Trophoblast cell (in vitro differentiated cells and primary cell): ENCODE measurements around the gene RANBP10.

Experiments
- DNase-seq, 2 donors: peaks; one replicate each; pipeline ENCODE4 v3.0.0-alpha.2; 2016
- H2AFZ ChIP-seq: 2 replicates; pipeline ENCODE4 v1.6.1; 2013; ENCODE audit warnings: low read length, moderate library complexity, mild to moderate bottlenecking; ENCODE audit not compliant: insufficient read depth, poor library complexity
- H2AK5ac ChIP-seq: 2 replicates; pipeline ENCODE4 v1.6.1; 2013; ENCODE audit warnings: mild to moderate bottlenecking, low read length
- H2BK120ac ChIP-seq: 2 replicates; pipeline ENCODE4 v1.6.1; 2013; ENCODE audit warnings: low read length, mild to moderate bottlenecking, moderate library complexity; ENCODE audit not compliant: insufficient read depth, poor library complexity
- H2BK12ac ChIP-seq: 2 replicates; pipeline ENCODE4 v1.6.1; 2013; ENCODE audit warnings: mild to moderate bottlenecking, low read length, moderate library complexity
- H2BK5ac ChIP-seq: 2 replicates; pipeline ENCODE4 v1.6.1; 2013; ENCODE audit warnings: low read length, low read depth, moderate library complexity, mild to moderate bottlenecking; ENCODE audit not compliant: poor library complexity
- H3K14ac ChIP-seq: 2 replicates; pipeline ENCODE4 v1.6.1; 2013; ENCODE audit warnings: mild to moderate bottlenecking, low read length
- H3K18ac ChIP-seq: 2 replicates; pipeline ENCODE4 v1.6.1; 2013; ENCODE audit warnings: mild to moderate bottlenecking, low read length
- H3K23ac ChIP-seq: 2 replicates; pipeline ENCODE4 v1.6.1; 2013; ENCODE audit warnings: low read length
- H3K27ac ChIP-seq: 2 replicates; pipeline ENCODE4 v1.5.1; 2013; ENCODE audit warnings: low read depth, mild to moderate bottlenecking, inconsistent platforms, low read length, moderate library complexity
- H3K27me3 ChIP-seq: 2 replicates; pipeline ENCODE4 v1.6.1; 2013; ENCODE audit warnings: inconsistent platforms, mild to moderate bottlenecking, low read length, moderate library complexity; ENCODE audit not compliant: insufficient read depth
- H3K36me3 ChIP-seq, 2 experiments: 1 replicate in 1 of 2; 2 replicates in 1 of 2; pipeline ENCODE4 v1.6.1; 2013; ENCODE audit warnings: low read length in 2 of 2, mild to moderate bottlenecking in 2 of 2, moderate library complexity in 1 of 2; ENCODE audit not compliant: insufficient read depth in 2 of 2, control insufficient read depth in 1 of 2
- H3K4ac ChIP-seq: 2 replicates; pipeline ENCODE4 v1.6.1; 2013; ENCODE audit warnings: low read depth, mild to moderate bottlenecking, low read length, moderate library complexity
- H3K4me1 ChIP-seq, 2 experiments: 1 replicate in 1 of 2; 2 replicates in 1 of 2; pipeline ENCODE4 v1.6.1; 2013; ENCODE audit warnings: low read length in 2 of 2, mild to moderate bottlenecking in 2 of 2, moderate library complexity in 1 of 2; ENCODE audit not compliant: insufficient read depth in 2 of 2, control insufficient read depth in 1 of 2
- H3K4me2 ChIP-seq: 2 replicates; pipeline ENCODE4 v1.6.1; 2013; ENCODE audit warnings: inconsistent platforms, mild to moderate bottlenecking, low read length, moderate library complexity
- H3K4me3 ChIP-seq: 2 replicates; pipeline ENCODE4 v1.5.1; 2013; ENCODE audit warnings: mild to moderate bottlenecking, low read depth, low read length, inconsistent platforms
- H3K79me1 ChIP-seq: one replicate; pipeline ENCODE4 v1.6.1; 2013; ENCODE audit warnings: low read length
- H3K79me2 ChIP-seq: 2 replicates; pipeline ENCODE4 v1.6.1; 2013; ENCODE audit warnings: low read length, mild to moderate bottlenecking; ENCODE audit not compliant: control insufficient read depth, insufficient read depth, poor library complexity
- H3K9ac ChIP-seq: 2 replicates; pipeline ENCODE4 v1.6.1; 2013; ENCODE audit warnings: mild to moderate bottlenecking, low read length
- H3K9me3 ChIP-seq: 2 replicates; pipeline ENCODE4 v1.6.1; 2013; ENCODE audit warnings: low read depth, mild to moderate bottlenecking, control low read depth, inconsistent platforms, low read length; ENCODE audit not compliant: insufficient read depth
- H4K12ac ChIP-seq: 2 replicates; pipeline ENCODE4 v1.6.1; 2013; ENCODE audit warnings: low read depth, mild to moderate bottlenecking, low read length, moderate library complexity
- H4K8ac ChIP-seq: 2 replicates; pipeline ENCODE4 v1.6.1; 2013; ENCODE audit warnings: low read depth, mild to moderate bottlenecking, low read length, moderate library complexity
- H4K91ac ChIP-seq: one replicate; pipeline ENCODE4 v1.6.1; 2013; ENCODE audit warnings: low read depth, mild to moderate bottlenecking, low read length, moderate library complexity
- WGBS: extraction: QIAGEN DNeasy Blood & Tissue Kit; methylation state at CpG from one replicate; pipeline ENCODE4 v1.1.7; 2013; ENCODE audit warnings: missing lambda C conversion rate; ENCODE audit not compliant: insufficient read length, insufficient coverage; ENCODE audit errors: extremely low coverage; 5-methylcytosine and 5-hydroxymethylcytosine counted together

The RANBP10 gene

GRCh38 chr16:67847064-67847861 lies 40.9 kb upstream of the RANBP10 start, which contains the start of gene CENPT:
TSS of gene CENPT (minus strand) at chr16:67847693. CDS start at chr16:67833859, 13,834 bp downstream.
- WGBS: no CpG with 5 or more reads among the region's 62 CpGs
- peak; percentile 88 to 90 for DNase-seq
- Histone ChIP-seq H4K91ac (peak within 1 kb of the TSS; percentile 97), H3K18ac (peak within 1 kb of the TSS; percentile 76), H2BK120ac (peak within 1 kb of the TSS; percentile 87), H4K8ac (peak within 1 kb of the TSS; percentile 98), H3K4me3 (peak within 1 kb of the TSS; percentile 95), H3K23ac (no peak within 1 kb of the TSS), H2BK5ac (peak within 1 kb of the TSS; percentile 95), H2BK12ac (no peak within 1 kb of the TSS), H2AFZ (peak within 1 kb of the TSS; percentile 19), H3K79me2 (peaks cover 30% of the 10 kb centered on the region), H3K4me2 (peak within 1 kb of the TSS; percentile 86), H3K9me3 (no peaks in the 10 kb centered on the region), H3K36me3 (peaks cover 9 to 23% of the 10 kb centered on the region in 2 experiments), H3K14ac (peak within 1 kb of the TSS; percentile 71), H3K4ac (peak within 1 kb of the TSS; percentile 93), H2AK5ac (peak within 1 kb of the TSS; percentile 24), H3K4me1 (peaks cover 20 to 21% of the 10 kb centered on the region in 2 experiments), H3K79me1 (peaks cover 13% of the 10 kb centered on the region), H3K9ac (peak within 1 kb of the TSS; percentile 99), H4K12ac (peak within 1 kb of the TSS; percentile 92), H3K27me3 (no peaks in the 10 kb centered on the region), H3K27ac (peak within 1 kb of the TSS; percentile 93)

- no peaks in the 10 kb centered on the region for H3K27me3 ChIP-seq
Observed at GRCh38 chr16:67846320-67847063, 40.1 kb upstream of the RANBP10 start, which contains the start of gene NUTF2. TSS of gene NUTF2 (plus strand) at chr16:67846933. CDS start at chr16:67865131, 18,198 bp downstream.

GRCh38 chr16:67846063-67846319 lies 39.6 kb upstream of the RANBP10 start:
- Histone ChIP-seq H3K9ac (peak overlapping the region; percentile 89), H3K4me1 (peaks cover 23 to 25% of the 10 kb centered on the region in 2 experiments), H2BK12ac (peak overlapping the region; percentile 16), H3K27ac (peak overlapping the region; percentile 93), H3K4me3 (peak overlapping the region; percentile 95), H3K9me3 (no peaks in the 10 kb centered on the region), H3K79me2 (peaks cover 27% of the 10 kb centered on the region), H3K4ac (peak overlapping the region; percentile 90), H3K27me3 (no peaks in the 10 kb centered on the region), H3K4me2 (peak overlapping the region; percentile 86), H4K12ac (peak overlapping the region; percentile 92), H3K23ac (no peak overlapping the region), H3K14ac (peak overlapping the region; percentile 96), H4K91ac (peak overlapping the region; percentile 97), H2BK5ac (peak overlapping the region; percentile 95), H4K8ac (peak overlapping the region; percentile 98), H2BK120ac (peak overlapping the region; percentile 87), H3K18ac (peak overlapping the region; percentile 96), H3K79me1 (peaks cover 19% of the 10 kb centered on the region), H3K36me3 (peaks cover 6 to 20% of the 10 kb centered on the region in 2 experiments), H2AK5ac (peak overlapping the region; percentile 94), H2AFZ (peak overlapping the region; percentile 79)
- no peak for DNase-seq
- no CpG with 5 or more reads among the region's 2 CpGs for whole genome bisulfite sequencing

More at GRCh38 chr16:67846320-67847063, 40.1 kb upstream of the RANBP10 start, which contains the start of gene NUTF2:
- Histone ChIP-seq H2BK5ac (peak within 1 kb of the TSS; percentile 95), H3K4me2 (peak within 1 kb of the TSS; percentile 86), H3K4ac (peak within 1 kb of the TSS; percentile 93), H3K79me1 (peaks cover 18% of the 10 kb centered on the region), H3K79me2 (peaks cover 27% of the 10 kb centered on the region), H2BK12ac (peak within 1 kb of the TSS; percentile 42), H3K27ac (peak within 1 kb of the TSS; percentile 93), H3K4me3 (peak within 1 kb of the TSS; percentile 95), H3K14ac (peak within 1 kb of the TSS; percentile 96), H3K9me3 (no peaks in the 10 kb centered on the region), H3K36me3 (peaks cover 6 to 20% of the 10 kb centered on the region in 2 experiments), H2BK120ac (peak within 1 kb of the TSS; percentile 87), H4K8ac (peak within 1 kb of the TSS; percentile 98), H3K23ac (no peak within 1 kb of the TSS), H3K18ac (peak within 1 kb of the TSS; percentile 96), H4K91ac (peak within 1 kb of the TSS; percentile 97), H2AK5ac (peak within 1 kb of the TSS; percentile 94), H3K4me1 (peaks cover 22% of the 10 kb centered on the region in 2 experiments), H2AFZ (peak within 1 kb of the TSS; percentile 79), H3K9ac (peak within 1 kb of the TSS; percentile 99), H4K12ac (peak within 1 kb of the TSS; percentile 92)
- DNase-seq: peak; percentile 95 to 97
- no CpG with 5 or more reads among the region's 57 CpGs for WGBS

- Histone ChIP-seq H3K79me2 (peaks cover 26% of the 10 kb centered on the region), H3K4me2 (peak overlapping the region; percentile 86), H3K9ac (no peak overlapping the region), H3K79me1 (peaks cover 19% of the 10 kb centered on the region), H3K14ac (peak overlapping the region; percentile 41), H2BK12ac (peak overlapping the region; percentile 16), H4K8ac (peak overlapping the region; percentile 56), H3K18ac (peak overlapping the region; percentile 25), H4K91ac (peak overlapping the region; percentile 41), H2AK5ac (no peak overlapping the region), H3K23ac (no peak overlapping the region), H4K12ac (no peak overlapping the region), H2AFZ (no peak overlapping the region), H3K4me3 (no peak overlapping the region), H2BK5ac (peak overlapping the region; percentile 11), H3K4ac (peak overlapping the region; percentile 40), H3K27me3 (no peaks in the 10 kb centered on the region), H3K4me1 (peaks cover 21 to 25% of the 10 kb centered on the region in 2 experiments), H2BK120ac (peak overlapping the region; percentile 10), H3K9me3 (no peaks in the 10 kb centered on the region), H3K27ac (peak overlapping the region; percentile 93), H3K36me3 (peaks cover 5 to 18% of the 10 kb centered on the region in 2 experiments)
- DNase-seq: no peak
- WGBS: no CpG with 5 or more reads among the region's 5 CpGs
Observed at GRCh38 chr16:67845291-67846062, 39.1 kb upstream of the RANBP10 start.
